Measurements from ENCODE around the gene SLC12A8.

DNA sequence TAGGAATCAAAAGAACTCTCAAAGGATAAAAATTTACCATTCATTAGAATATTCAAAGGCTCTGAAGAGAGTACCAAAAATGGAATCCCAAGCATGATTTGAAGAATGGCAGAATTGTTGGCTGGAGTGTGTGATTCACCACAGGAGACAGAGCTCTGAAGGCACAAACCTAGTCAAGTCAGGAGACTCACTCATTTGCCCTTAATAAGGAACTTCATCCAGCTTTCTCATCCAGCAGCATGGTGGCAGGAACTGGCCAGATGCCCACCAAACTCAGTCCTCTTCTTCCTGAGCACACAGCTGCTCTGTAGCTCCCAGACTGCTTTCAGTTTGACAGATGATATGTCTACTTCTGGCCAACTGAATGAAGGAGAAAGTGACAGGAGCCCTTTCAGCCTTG lies 140.2 kb downstream of the SLC12A8 start:
- no peak for TF ChIP-seq EZH2phosphoT487 (IDR thresholded peaks at IDR 0.05; ENCODE audit: borderline replicate concordance)
- TF ChIP-seq, protein P1, sequence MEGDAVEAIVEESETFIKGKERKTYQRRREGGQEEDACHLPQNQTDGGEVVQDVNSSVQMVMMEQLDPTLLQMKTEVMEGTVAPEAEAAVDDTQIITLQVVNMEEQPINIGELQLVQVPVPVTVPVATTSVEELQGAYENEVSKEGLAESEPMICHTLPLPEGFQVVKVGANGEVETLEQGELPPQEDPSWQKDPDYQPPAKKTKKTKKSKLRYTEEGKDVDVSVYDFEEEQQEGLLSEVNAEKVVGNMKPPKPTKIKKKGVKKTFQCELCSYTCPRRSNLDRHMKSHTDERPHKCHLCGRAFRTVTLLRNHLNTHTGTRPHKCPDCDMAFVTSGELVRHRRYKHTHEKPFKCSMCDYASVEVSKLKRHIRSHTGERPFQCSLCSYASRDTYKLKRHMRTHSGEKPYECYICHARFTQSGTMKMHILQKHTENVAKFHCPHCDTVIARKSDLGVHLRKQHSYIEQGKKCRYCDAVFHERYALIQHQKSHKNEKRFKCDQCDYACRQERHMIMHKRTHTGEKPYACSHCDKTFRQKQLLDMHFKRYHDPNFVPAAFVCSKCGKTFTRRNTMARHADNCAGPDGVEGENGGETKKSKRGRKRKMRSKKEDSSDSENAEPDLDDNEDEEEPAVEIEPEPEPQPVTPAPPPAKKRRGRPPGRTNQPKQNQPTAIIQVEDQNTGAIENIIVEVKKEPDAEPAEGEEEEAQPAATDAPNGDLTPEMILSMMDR (conservative IDR thresholded peaks at IDR 0.05; ENCODE audit: low read length) = no peak

All from Loucy (cell line).